Esophagus muscularis mucosa (tissue), 4 donors: ENCODE results near the gene MRPS11. TPM values are rescaled to one million over a fixed set of nuclear protein-coding genes. Genes with fewer than 3 reads are reported as not detected.

ENCODE experiments used
- DNase-seq: peaks from one replicate; pipeline ENCODE4 v3.0.0-alpha.2; 2017; ENCODE audit errors: extremely low spot score
- H3K27ac ChIP-seq, 4 donors: fragments of 200-600 bp; sonication (generic); replicated peaks in 1 of 4; 1 replicate in 3 of 4; 2 replicates in 1 of 4; pipeline ENCODE4 v1.5.1; 2016 to 2019; ENCODE audit warnings: mild to moderate bottlenecking in 1 of 4
- H3K27me3 ChIP-seq, 4 donors: fragments of 200-600 bp; sonication (generic); one replicate each; pipeline versions ENCODE4 v1.5.1 to v1.6.0; 2016 to 2019
- H3K36me3 ChIP-seq, 4 donors: fragments of 200-600 bp; sonication (generic); one replicate each; pipeline ENCODE4 v1.5.1; 2016 to 2019
- H3K4me1 ChIP-seq, 4 donors: fragments of 200-600 bp; sonication (generic); one replicate each; pipeline ENCODE4 v1.5.1; 2016 to 2019
- H3K4me3 ChIP-seq, 4 donors: fragments of 200-600 bp; sonication (generic); 1 replicate in 2 of 4; 2 replicates in 2 of 4; pipeline ENCODE4 v1.5.1; 2016 to 2019; ENCODE audit warnings: mild to moderate bottlenecking in 4 of 4, moderate library complexity in 1 of 4
- H3K9me3 ChIP-seq, 4 donors: fragments of 200-600 bp; sonication (generic); 1 replicate in 3 of 4; 2 replicates in 1 of 4; pipeline ENCODE4 v1.5.1; 2016 to 2019
- EP300 ChIP-seq: sonication (generic); formaldehyde crosslinking; IDR thresholded peaks from one replicate; pipeline ENCODE4 v1.6.1; 2017; ENCODE audit warnings: antibody characterized with exemption
- POLR2A ChIP-seq: fragments of 450-650 bp; IDR thresholded peaks from one replicate; pipeline ENCODE4 v1.6.1; 2017; ENCODE audit warnings: antibody characterized with exemption, moderate library complexity, mild to moderate bottlenecking, low read depth
- POLR2AphosphoS5 ChIP-seq, 2 donors: sonication (generic); formaldehyde crosslinking; IDR thresholded peaks; one replicate each; pipeline ENCODE4 v1.6.1; 2017; ENCODE audit warnings: antibody characterized with exemption in 2 of 2
- WGBS: methylation state at CpG from one replicate; pipeline ENCODE4 v1.1.5; 2018; 5-methylcytosine and 5-hydroxymethylcytosine counted together
- intact Hi-C: fragments of 100-400 bp; cut with DNase I; formaldehyde crosslinking; loops from one replicate; pipeline ENCODE4 v1.15.1; 2023
- total RNA-seq, 4 donors: library from RNA; depleted of rRNA; stranded (reverse); fragments of >200 nt; gene quantifications; one replicate each; pipeline versions ENCODE4 v1.1.0 to v1.2.1, GENCODE V29; 2016
- TF ChIP-seq, protein P1 (sequence below), 3 experiments: fragments of 200-600 bp in 2 of 3; fragments of 450-650 bp in 1 of 3; sonication (generic) in 2 of 3; IDR thresholded peaks; one replicate each; pipeline ENCODE4 v1.5.1; 2017 to 2019; ENCODE audit warnings: antibody characterized with exemption in 3 of 3, mild to moderate bottlenecking in 2 of 3, moderate library complexity in 1 of 3

MRPS11 gene
- total RNA-seq, 4 donors from 2014 or later: 25.7 to 44.9 (median 34.2) TPM

DNA sequence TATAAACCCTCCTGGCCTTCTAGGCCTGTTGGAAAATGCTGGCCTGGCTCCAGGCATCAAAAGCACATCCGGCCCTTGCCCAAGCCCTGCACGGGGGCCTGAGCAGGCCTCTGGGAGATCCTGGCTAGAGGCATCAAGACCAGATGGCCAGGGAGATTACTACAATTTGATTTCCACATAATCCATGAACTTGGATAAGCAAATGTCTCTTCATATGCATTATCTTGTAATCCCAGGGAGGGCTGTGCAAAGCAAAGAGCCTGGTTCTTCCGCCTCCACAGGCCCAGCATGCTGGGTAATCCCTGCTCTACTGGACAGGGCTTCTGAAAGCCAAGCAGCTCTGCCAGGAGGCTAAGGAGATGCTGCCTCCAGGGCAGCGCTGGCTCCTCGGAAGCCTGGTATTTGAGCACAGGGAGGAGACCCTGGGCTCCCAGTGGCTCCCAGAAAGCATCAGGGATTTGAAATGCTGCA, 18.5 kb upstream of the MRPS11 start:
- intact Hi-C loops: no loop called here
- H3K9me3 ChIP-seq: peaks cover 0 to 1% (median 0%) of the 10 kb centered on the region in 4 donors
- H3K36me3 ChIP-seq: no peaks in the 10 kb centered on the region
- H3K4me3 ChIP-seq: no peak overlapping the region
- DNase-seq: peak; percentile 80
- no peak overlapping the region for H3K27ac ChIP-seq
- peaks cover 0 to 8% (median 0%) of the 10 kb centered on the region in 4 donors for H3K27me3 ChIP-seq
- no peaks in the 10 kb centered on the region for H3K4me1 ChIP-seq
- 67% methylated on average over 3 of the region's 5 CpGs for WGBS
- TF ChIP-seq POLR2AphosphoS5 (IDR thresholded peaks at IDR 0.05) (no peak), EP300 (no peak), POLR2A (no peak)
- TF ChIP-seq, protein P1, sequence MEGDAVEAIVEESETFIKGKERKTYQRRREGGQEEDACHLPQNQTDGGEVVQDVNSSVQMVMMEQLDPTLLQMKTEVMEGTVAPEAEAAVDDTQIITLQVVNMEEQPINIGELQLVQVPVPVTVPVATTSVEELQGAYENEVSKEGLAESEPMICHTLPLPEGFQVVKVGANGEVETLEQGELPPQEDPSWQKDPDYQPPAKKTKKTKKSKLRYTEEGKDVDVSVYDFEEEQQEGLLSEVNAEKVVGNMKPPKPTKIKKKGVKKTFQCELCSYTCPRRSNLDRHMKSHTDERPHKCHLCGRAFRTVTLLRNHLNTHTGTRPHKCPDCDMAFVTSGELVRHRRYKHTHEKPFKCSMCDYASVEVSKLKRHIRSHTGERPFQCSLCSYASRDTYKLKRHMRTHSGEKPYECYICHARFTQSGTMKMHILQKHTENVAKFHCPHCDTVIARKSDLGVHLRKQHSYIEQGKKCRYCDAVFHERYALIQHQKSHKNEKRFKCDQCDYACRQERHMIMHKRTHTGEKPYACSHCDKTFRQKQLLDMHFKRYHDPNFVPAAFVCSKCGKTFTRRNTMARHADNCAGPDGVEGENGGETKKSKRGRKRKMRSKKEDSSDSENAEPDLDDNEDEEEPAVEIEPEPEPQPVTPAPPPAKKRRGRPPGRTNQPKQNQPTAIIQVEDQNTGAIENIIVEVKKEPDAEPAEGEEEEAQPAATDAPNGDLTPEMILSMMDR (IDR thresholded peaks at IDR 0.05): no peak

DNA sequence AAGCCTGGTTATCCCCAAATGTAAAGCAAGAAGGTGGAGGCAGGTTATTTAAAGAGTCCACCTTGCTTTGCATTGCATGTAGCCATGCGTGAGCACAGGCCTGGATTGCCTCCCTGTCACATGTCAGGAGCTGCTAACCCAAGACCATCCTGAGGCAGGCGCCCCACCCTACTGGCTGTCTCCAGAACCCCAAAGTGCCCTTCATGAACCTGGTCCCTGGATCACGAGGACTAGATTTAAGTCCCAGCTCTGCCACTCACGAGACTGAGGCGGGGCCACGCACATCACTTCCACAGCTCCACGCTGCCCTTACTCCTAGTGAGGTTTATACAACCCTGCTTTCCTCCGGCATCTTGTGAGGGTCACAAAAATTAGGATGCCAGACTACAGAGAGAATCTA, 17.9 kb upstream of the MRPS11 start:
- intact Hi-C loops: no loop called here

DNA sequence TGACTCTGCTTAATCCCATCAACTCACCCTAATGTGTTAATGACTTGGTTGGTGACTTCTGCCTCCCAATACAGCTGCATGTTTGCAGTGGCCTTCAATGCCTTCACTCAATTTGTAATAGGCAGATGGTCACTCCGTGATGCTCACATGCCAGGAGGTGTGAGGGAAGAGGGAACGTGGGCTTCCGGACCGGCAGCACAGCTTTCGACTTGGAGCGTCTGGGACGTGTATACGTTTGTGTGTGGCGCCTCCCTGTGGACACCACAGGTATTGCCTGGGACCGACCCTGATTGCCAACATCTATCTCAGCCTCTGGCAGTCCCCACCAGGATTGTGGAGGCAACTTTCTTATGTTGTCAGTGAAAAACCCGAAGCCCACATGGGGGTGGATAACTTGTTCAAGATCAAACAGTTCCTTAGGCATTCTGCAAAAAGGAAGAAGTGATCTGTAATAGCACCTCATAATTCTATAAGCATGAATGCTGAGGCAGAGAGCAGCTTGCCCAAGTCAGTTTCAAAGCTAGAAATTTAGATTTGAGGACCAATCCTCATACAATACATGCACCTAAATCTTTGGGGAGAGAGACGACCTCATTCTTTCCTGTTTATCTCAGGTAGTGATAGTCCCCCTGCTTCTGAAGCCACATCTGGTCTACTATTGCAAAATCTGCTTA, 17.2 kb upstream of the MRPS11 start:
- intact Hi-C loops: no loop called here
- DNase-seq: peak; percentile 90
- 6% methylated on average over 7 of the region's 12 CpGs for WGBS

More for the DNA sequence above, 17.9 kb upstream of the MRPS11 start:
- no peaks in the 10 kb centered on the region for H3K9me3 ChIP-seq
- no peak overlapping the region for H3K27ac ChIP-seq
- 86% methylated on average over 7 of the region's 8 CpGs for WGBS
- no peak overlapping the region for H3K4me3 ChIP-seq
- H3K4me1 ChIP-seq: peaks cover 1 to 2% (median 2%) of the 10 kb centered on the region in 4 donors
- H3K36me3 ChIP-seq: no peaks in the 10 kb centered on the region
- TF ChIP-seq EP300 (no peak), POLR2AphosphoS5 (IDR thresholded peaks at IDR 0.05) (no peak), POLR2A (no peak)
- TF ChIP-seq, protein P1 (IDR thresholded peaks at IDR 0.05): no peak
- peaks cover 0 to 8% (median 0%) of the 10 kb centered on the region in 4 donors for H3K27me3 ChIP-seq
- DNase-seq: no peak

DNA sequence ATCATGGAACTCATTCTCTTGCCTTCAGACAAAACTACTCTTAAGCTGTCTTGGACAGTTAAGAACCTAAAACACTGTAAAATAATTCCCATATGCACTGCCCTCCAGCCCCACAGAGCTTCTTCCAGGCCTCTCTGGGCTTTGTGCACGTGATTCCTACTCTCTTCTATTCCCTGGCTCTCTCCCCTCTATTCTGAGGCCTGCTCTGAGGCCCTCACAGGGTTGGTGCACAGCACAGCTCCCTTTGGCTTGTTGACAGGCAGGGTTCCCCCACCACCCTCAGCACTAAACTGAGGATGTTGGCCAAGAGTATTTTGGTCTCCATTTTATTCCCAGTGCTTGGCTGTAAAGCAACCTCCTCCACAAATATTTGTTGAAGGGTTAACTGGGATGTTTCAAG, 13.9 kb upstream of the MRPS11 start:
- WGBS: 43% methylated on average over 1 of the region's 1 CpG
- Histone ChIP-seq H3K4me3 (no peak overlapping the region), H3K4me1 (peaks cover 5 to 10% (median 8%) of the 10 kb centered on the region in 4 donors), H3K9me3 (no peaks in the 10 kb centered on the region), H3K36me3 (peaks cover 4 to 25% (median 12%) of the 10 kb centered on the region in 4 donors), H3K27ac (no peak overlapping the region), H3K27me3 (peaks cover 0 to 8% (median 0%) of the 10 kb centered on the region in 4 donors)
- TF ChIP-seq, protein P1 (IDR thresholded peaks at IDR 0.05): no peak
- TF ChIP-seq EP300: no peak
- TF ChIP-seq POLR2AphosphoS5 (IDR thresholded peaks at IDR 0.05): no peak
- TF ChIP-seq POLR2A: no peak
- intact Hi-C loops: no loop called here
- no peak for DNase-seq

More for the DNA sequence above, 17.2 kb upstream of the MRPS11 start:
- TF ChIP-seq, protein P1 (IDR thresholded peaks at IDR 0.05): peak; percentile 7 to 41 (median 27)
- TF ChIP-seq POLR2A (no peak), POLR2AphosphoS5 (IDR thresholded peaks at IDR 0.05) (no peak), EP300 (no peak)
- peaks cover 0 to 8% (median 0%) of the 10 kb centered on the region in 4 donors for H3K27me3 ChIP-seq
- H3K9me3 ChIP-seq: no peaks in the 10 kb centered on the region
- peaks cover 5 to 9% (median 8%) of the 10 kb centered on the region in 4 donors for H3K4me1 ChIP-seq
- H3K36me3 ChIP-seq: no peaks in the 10 kb centered on the region
- no peak overlapping the region for H3K4me3 ChIP-seq
- no peak overlapping the region for H3K27ac ChIP-seq
